HFF-Myc (cell line): ENCODE data around the gene BRPF1.
A peak's percentile ranks its signal among the peaks of the same experiment; 100 is the strongest.

Experiments used
- DNase-seq: peaks from one replicate; pipeline ENCODE4 v3.0.0-alpha.2; 2011; ENCODE audit warnings: low read depth; ENCODE audit errors: extremely low read depth
- H3K4me3 ChIP-seq: replicated peaks from 2 replicates; pipeline ENCODE4 v1.5.1; 2011; ENCODE audit warnings: low read depth, mild to moderate bottlenecking, control low read depth, low read length
- CTCF ChIP-seq: IDR thresholded peaks from 2 replicates; pipeline ENCODE4 v1.5.1; 2012; ENCODE audit warnings: mild to moderate bottlenecking, low read depth, low read length, control low read depth; ENCODE audit errors: missing control alignments

BRPF1 gene

GRCh38 chr3:9721015-9721699, 10.4 kb upstream of the BRPF1 start:
- no peak for TF ChIP-seq CTCF
- H3K4me3 ChIP-seq = no peak overlapping the region
- DNase-seq = no peak

GRCh38 chr3:9721700-9722060, 9.9 kb upstream of the BRPF1 start:
- DNase-seq = no peak
- no peak overlapping the region for H3K4me3 ChIP-seq
- TF ChIP-seq CTCF = no peak

GRCh38 chr3:9725775-9726515, 5.6 kb upstream of the BRPF1 start:
- DNase-seq = no peak
- H3K4me3 ChIP-seq = no peak overlapping the region
- no peak for TF ChIP-seq CTCF

- peak; percentile 31 for TF ChIP-seq CTCF
- H3K4me3 ChIP-seq = no peak overlapping the region
- DNase-seq = no peak
Observed at GRCh38 chr3:9727041-9727595, 4.4 kb upstream of the BRPF1 start.

GRCh38 chr3:9727743-9728142, 3.8 kb upstream of the BRPF1 start:
- TF ChIP-seq CTCF = no peak
- DNase-seq = no peak
- H3K4me3 ChIP-seq = no peak overlapping the region

- H3K4me3 ChIP-seq = no peak overlapping the region
- no peak for DNase-seq
- no peak for TF ChIP-seq CTCF
Observed at GRCh38 chr3:9729419-9729818, 2.1 kb upstream of the BRPF1 start.
